Lower lobe of right lung (tissue), 2 donors: Measurements from ENCODE around the gene MXD3. TPM values are rescaled to one million over a fixed set of nuclear protein-coding genes. Genes with fewer than 3 reads are reported as not detected.
A peak's percentile ranks its signal among the peaks of the same experiment; 100 is the strongest.

Experiments
- ATAC-seq, 2 donors: fragments of 200-7000 bp; cut with Tn5 transposase; one replicate each; pipeline ENCODE4 v1.9.1; 2020 to 2022; ENCODE audit warnings: mild to moderate bottlenecking in 2 of 2, moderate library complexity in 2 of 2
- DNase-seq: peaks from one replicate; pipeline ENCODE4 v3.0.0-alpha.2; 2020
- H3K27ac ChIP-seq: fragments of 200-600 bp; one replicate; pipeline ENCODE4 v1.8.0; 2022
- H3K27me3 ChIP-seq: fragments of 200-600 bp; one replicate; pipeline ENCODE4 v1.8.0; 2022; ENCODE audit warnings: low read depth
- H3K36me3 ChIP-seq: fragments of 200-600 bp; one replicate; pipeline ENCODE4 v1.8.0; 2022; ENCODE audit warnings: mild to moderate bottlenecking
- H3K4me1 ChIP-seq: fragments of 200-600 bp; one replicate; pipeline ENCODE4 v1.8.0; 2022
- H3K4me3 ChIP-seq: fragments of 200-600 bp; one replicate; pipeline ENCODE4 v1.8.0; 2022; ENCODE audit warnings: mild to moderate bottlenecking
- H3K9me3 ChIP-seq: fragments of 200-600 bp; one replicate; pipeline ENCODE4 v1.8.0; 2022
- CTCF ChIP-seq: fragments of 200-600 bp; IDR thresholded peaks from one replicate; pipeline ENCODE4 v1.8.0; 2022; ENCODE audit warnings: antibody characterized with exemption, mild to moderate bottlenecking
- intact Hi-C: fragments of 100-400 bp; cut with DNase I; formaldehyde crosslinking; loops from one replicate; pipeline ENCODE4 v1.11.0; 2022
- total RNA-seq: library from RNA; stranded (reverse); fragmentation: NEBNext Ultra II Directional; extraction: Animal tissue kit (Norgen Biotek cat#: 25700); gene quantifications from one replicate; pipeline ENCODE4 v1.2.1, GENCODE V29; 2021
- donor health status: DM: no; HTN: yes; CAD: no; lungs with severe emphysema.

MXD3 gene
- total RNA-seq, 1 donor from 2014 or later, result 10.8 TPM

GRCh38 chr5:177330991-177331842 lies 19.5 kb upstream of the MXD3 start:
- Histone ChIP-seq H3K4me3 (no peak overlapping the region), H3K4me1 (peaks cover 5% of the 10 kb centered on the region), H3K27me3 (no peaks in the 10 kb centered on the region), H3K9me3 (no peaks in the 10 kb centered on the region), H3K36me3 (peaks cover 68% of the 10 kb centered on the region), H3K27ac (no peak overlapping the region)
- intact Hi-C loops, result no loop called here
- TF ChIP-seq CTCF, result no peak
- DNase-seq, result peak; percentile 30
- no peak for ATAC-seq

DNA sequence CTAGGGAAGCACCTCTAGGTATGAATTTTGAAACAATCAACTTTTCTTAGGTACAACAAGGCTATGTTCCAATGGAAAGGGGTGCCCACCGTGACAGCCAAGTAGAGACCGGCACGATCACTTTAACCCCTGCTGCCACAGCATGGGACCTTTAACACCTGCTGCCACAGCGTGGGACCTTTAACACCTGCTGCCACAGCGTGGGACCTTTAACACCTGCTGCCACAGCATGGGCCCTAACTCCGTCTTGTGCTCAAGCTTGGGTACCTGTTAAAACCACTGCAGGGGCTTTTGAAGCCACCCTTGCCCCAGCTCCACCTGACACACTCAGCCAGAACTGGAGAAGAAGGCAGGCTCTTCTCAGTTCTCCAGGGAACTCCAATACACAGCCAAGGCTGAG lies 18.2 kb upstream of the MXD3 start:
- DNase-seq (peak; percentile 30), ATAC-seq (no peak)
- no peaks in the 10 kb centered on the region for H3K27me3 ChIP-seq

GRCh38 chr5:177328545-177329231 lies 17.0 kb upstream of the MXD3 start:
- Histone ChIP-seq H3K4me1 (peaks cover 5% of the 10 kb centered on the region), H3K9me3 (no peaks in the 10 kb centered on the region), H3K4me3 (no peak overlapping the region), H3K27me3 (no peaks in the 10 kb centered on the region), H3K27ac (no peak overlapping the region), H3K36me3 (peaks cover 43% of the 10 kb centered on the region)
- ATAC-seq, result no peak
- DNase-seq, result peak; percentile 31
- intact Hi-C loops, result no loop called here
- TF ChIP-seq CTCF, result no peak

More for the DNA sequence above, 18.2 kb upstream of the MXD3 start:
- Histone ChIP-seq H3K4me1 (peaks cover 5% of the 10 kb centered on the region), H3K9me3 (no peaks in the 10 kb centered on the region), H3K27ac (no peak overlapping the region), H3K4me3 (no peak overlapping the region), H3K36me3 (peaks cover 55% of the 10 kb centered on the region)
- TF ChIP-seq CTCF, result no peak
- intact Hi-C loops, result no loop called here

DNA sequence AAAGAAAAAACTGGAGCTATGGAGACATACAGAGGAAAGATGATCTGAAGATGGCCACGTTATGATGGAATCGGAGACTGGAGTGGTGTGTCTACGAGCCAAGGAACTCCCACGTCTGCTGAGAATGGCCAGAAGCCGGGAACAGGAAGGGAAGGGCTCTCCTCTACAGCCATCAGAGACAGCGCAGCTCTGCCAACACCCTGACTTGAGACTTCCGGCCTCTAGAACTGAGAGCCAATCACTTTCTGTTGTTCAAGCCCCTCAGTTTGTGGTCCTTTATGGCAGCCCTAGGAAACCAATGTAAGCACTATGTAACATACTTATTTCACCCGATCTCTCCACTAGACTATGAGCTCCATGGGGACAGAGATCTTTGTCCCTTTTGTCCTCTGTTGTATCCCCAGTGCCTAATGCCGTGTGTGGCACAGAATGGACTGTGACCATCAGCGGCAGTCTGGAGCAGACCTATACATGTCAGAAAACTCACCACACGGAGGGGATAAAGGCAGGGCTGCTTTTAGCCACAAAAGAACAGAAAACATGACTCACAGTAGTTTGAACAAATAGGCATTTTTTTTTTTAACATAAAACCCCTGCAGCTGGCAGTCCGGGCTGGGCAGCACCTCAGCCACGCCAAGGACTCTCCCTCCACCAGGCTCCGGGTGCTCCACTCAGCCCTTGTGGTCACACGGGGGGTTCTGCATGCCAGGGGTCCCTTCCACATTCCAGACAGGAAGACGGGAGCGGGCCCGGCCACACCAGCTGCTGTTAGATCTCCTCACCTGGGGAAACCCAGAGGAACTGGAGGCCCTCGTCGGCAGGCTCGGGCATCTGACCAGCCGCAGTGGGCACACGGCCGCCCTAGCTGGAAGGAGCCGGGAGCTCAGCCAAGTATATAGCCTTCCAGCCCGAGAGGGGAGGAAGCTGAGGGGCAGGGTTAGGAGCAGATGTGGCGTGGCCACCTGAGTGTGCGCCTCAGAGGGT lies 16.1 kb upstream of the MXD3 start:
- ATAC-seq (peak; percentile 48 to 49), DNase-seq (peak; percentile 42)
- H3K4me3 ChIP-seq, result no peak overlapping the region
- intact Hi-C loops, result no loop called here
- peaks cover 34% of the 10 kb centered on the region for H3K36me3 ChIP-seq
- no peaks in the 10 kb centered on the region for H3K27me3 ChIP-seq
- H3K9me3 ChIP-seq, result no peaks in the 10 kb centered on the region
- H3K27ac ChIP-seq, result peak overlapping the region; percentile 53
- H3K4me1 ChIP-seq, result peaks cover 5% of the 10 kb centered on the region
- TF ChIP-seq CTCF, result no peak

- ATAC-seq, result no peak
- TF ChIP-seq CTCF, result no peak
- Histone ChIP-seq H3K9me3 (no peaks in the 10 kb centered on the region), H3K4me3 (no peak overlapping the region), H3K4me1 (peaks cover 5% of the 10 kb centered on the region), H3K36me3 (peaks cover 15% of the 10 kb centered on the region), H3K27ac (no peak overlapping the region), H3K27me3 (no peaks in the 10 kb centered on the region)
- DNase-seq, result peak; percentile 11
- intact Hi-C loops, result no loop called here
These were observed 14.2 kb upstream of the MXD3 start for GRCh38 chr5:177325868-177326381.
